GM19193 (cell line): ENCODE measurements around the gene CRIP1.

Source experiments
- POLR2A ChIP-seq: IDR thresholded peaks from 4 replicates; pipeline ENCODE4 v1.6.1; 2011; ENCODE audit not compliant: insufficient read depth, insufficient read length; ENCODE audit errors: extremely low read depth

Gene CRIP1

DNA sequence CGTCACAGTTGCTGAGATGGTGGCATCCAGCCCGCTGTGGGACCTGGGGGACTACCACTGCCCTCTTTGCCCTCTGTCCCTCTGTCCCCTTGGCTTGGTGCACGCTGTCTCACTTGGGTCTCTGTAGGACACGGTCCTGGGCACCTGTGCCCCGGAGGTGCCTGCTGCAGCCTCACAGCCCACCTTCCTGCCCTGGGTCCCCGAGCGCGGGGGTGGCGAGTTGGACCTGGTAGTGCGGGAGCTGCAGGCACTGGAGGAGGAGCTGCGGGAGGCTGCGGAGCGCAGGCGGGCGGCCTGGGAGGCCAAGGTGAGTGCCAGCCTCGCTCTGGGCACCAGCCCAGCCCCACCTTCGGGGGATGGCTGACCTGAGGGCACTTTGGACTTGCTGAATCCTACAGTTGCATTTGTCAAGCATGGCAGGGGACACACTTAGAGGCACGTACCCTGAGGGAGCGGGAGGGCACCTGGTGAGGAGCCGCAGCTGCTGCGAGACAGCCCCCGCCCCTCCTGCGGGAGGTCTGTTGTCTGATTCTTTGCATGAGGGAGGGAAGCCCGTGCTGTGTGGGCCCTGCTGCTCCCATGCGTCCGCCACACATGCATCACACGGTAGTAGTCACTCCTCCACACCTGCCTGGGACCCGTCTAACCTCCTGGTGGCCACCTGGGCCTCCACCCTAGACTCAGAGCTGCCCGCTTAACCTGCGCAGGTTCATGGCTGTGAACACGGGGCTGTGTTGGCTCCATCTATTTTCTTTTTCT is 11.2 kb downstream of the CRIP1 start:
- no peak for TF ChIP-seq POLR2A

DNA sequence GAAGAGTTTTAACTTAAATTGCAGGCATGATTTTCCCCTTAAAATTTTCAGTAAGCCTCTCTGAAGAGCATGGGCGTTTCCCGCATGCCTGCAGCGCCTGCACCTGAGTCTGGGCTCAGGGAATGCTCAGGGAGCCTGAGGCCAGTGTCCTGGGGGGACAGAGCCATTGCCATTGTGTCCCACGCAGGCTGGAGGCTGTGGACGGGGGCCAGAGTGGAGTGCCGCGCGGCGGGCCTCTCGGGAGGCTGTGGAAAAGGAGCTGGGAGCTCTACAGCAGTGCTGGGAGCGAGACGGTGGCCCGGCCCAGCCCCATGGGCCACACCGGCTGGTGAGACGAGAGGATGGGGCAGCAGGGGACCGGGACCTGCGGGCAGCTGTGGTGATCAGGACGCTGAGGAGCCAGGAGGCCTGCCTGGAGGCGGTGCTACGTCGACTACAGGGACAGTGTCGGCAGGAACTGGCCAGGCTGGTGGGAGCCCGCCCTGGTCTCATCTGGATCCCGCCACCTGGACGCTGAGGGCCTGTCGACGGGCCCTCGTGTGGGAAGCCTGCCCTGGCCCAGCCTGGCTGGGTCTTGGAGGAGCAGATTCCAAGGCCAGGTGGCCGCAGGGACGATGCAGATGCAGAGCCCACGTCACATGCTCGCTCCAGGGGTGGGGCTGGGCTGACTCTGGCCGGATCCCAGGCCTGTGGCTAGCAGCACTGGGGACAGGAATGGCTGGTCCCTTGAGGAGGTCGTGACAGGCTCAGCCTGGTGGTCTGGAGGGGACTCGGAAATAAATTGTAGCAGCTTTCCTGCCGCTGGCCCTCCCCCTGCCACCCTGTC is 12.0 kb downstream of the CRIP1 start:
- TF ChIP-seq POLR2A = no peak

DNA sequence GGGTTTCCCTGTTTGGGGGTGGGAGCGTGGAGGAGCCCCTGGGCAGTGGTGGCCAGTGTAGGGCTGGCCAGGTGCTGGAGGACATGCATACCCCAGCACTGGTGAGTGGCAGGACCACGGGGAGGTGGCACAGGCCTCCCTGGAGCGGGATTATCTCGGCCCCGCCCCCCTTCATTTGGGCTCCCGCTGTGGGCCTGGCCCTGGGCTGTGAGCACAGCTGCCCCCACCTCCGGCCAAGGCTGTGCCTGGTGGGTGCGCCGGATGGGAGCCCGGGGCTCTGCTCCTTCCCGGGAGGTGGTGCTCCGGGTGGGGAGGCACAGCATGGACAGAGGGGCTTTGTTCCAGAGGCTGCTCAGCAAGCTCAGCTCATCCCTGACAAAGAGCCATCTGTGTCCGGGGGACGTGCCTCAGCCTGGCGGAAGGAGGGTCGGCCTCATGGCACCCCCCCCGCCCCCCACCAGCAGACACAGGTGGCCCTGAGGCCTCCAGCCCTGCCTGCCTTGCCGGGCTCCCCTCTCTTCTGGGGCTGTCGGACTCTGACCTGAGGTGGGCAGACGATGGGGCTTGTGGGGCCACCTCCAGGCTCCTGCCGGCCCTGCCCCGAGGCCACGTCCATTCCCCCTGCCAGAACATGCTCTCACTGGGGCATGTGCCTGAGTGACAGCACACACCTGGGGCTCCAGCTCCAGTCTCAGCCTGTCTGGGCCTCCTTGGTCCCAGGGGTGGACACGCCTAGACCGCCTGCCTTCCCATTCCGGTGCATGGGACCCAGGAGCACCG is 12.8 kb downstream of the CRIP1 start:
- TF ChIP-seq POLR2A = no peak

DNA sequence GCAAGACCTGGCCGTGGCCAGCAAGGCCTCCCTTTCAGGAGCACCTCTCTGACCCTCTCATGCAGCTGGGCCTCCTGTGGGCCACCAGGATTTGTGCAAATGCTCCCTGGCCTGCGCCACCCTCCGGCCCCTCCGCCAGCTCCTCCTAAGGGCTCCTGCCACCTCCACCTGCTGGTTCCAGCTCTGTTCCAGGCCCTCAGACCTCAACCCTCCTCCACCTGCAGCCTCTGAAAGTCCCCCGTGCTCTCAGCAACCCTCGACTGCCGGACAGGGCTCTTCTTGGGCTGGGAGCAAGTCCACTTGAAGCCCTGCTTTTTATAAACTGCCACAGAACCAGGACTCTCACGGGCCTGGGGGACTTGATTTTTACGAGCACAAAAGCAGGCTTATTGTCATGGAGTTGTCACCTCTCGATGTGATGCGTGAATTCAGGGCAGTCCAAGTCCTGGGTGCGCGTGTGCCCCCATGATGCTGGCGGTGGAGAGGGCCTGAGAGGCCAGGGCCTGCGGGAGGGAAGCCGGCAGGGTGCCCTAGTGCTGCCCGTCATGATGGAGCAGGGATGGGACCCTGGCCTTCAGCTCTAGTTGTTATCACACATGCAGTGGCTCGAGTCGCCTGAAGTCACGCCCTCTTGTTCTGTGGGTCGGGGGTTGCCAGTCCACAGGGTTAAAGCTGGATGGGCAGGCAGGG is 13.5 kb downstream of the CRIP1 start:
- TF ChIP-seq POLR2A = no peak

DNA sequence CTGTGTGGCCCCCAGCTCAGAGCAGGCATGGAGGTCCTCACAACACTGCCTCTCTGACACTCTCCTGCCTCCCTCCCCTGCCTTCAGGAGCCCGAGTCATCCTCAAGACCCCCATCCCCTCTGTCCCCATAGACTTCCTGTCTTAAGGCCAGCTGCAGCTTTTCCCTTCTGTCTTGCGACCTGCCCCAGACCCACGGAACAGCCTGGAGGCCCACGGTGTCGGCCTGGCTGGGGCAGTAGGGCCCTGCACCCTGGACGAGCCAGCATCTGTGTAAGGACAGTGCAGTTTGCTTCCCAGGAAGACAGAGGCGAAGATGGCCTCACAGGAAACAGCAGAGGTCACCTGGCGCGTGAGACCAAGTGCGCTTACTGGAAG is 14.0 kb downstream of the CRIP1 start:
- no peak for TF ChIP-seq POLR2A

DNA sequence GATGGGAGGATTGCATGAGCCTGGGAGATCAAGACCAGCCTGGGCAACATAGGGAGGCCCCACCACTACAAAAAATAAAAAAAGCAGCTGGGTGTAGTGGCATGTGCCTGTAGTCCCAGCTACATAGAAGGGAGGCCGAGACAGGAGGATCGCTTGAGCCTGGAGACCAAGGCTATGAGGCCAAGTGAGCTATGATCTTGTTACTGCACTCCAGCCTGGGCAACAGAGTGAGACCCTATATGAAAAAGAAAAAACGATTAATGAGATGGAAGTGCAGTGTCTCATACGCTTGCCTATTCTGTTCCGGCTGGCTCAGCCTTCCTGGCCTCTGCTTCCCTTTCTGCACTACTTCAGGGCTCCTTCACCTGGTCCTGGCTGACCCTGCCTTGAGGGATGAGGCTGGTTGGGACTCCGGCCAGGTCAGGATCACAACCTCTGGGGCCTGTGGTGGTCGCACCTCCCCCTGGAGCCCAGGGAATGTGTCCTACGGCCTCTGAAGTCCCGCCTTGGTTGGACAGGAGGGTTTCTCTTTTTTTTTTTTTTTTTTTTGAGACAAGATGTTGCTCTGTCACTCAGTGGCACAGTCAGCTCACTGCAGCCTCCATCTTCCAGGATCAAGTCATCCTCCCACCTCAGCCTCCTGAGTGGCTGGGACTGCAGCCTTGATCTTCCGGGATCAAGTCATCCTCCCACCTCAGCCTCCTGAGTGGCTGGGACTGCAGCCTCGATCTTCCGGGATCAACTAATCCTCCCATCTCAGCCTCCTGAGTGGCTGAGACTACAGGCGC is 15.0 kb downstream of the CRIP1 start:
- TF ChIP-seq POLR2A = no peak

DNA sequence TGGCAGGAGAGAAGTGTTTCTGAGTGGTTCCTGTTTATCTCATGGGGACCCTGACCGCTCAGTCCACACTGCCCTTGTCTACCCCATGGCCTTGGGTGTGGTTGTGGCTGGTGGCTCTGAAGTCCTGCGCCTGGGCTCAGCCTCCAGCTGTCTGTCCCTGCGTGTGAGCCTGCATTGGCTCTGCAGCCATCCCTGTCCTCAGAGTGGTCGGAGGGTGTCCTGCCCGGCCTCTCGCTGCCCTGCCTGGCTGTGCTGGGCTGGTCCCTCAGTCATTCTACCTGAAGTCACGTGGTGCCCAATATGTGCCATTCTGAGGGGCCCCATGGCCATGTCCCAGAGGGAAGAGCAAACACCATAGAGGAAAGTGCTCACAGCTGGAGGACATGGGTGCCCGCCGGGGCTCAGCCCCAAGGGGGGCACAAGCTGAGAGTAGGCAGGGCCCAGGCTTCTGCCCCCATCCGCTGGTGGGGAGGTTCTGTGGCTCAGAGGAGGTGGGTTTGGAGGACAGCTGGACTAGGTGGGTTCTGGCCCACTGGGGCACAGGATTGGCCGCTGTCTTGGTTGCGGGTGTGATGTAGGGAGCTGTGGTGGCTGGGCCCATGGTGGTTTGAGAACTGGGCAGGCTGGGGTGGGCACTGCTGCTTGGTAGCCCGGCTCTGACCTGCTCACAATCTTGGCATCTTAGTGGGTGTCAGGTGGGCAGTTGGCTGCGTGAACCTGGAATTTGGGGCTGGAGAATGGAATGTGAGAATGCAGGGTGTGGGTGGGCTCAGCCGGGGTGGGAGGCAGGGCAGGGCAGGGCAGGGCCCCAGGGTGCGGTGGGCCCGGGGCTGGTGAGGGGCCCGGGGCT is 16.0 kb downstream of the CRIP1 start:
- no peak for TF ChIP-seq POLR2A

DNA sequence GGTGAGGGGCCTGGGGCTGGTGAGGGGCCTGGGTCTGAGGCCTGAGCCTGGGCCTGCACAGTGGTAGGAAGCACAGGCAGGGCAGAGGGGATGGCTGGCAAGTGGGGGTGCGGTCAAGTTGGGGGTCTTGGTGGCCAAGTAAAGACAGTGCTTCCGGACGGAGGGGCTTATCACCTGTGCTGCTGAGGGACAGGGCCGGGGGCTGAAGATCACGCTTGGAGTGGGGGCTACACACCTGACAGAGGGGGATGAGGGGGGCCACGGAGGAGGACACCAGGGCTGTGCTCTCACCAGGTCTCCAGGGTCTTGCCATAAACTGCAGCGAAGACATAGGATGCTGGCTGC is 16.6 kb downstream of the CRIP1 start:
- TF ChIP-seq POLR2A = no peak

DNA sequence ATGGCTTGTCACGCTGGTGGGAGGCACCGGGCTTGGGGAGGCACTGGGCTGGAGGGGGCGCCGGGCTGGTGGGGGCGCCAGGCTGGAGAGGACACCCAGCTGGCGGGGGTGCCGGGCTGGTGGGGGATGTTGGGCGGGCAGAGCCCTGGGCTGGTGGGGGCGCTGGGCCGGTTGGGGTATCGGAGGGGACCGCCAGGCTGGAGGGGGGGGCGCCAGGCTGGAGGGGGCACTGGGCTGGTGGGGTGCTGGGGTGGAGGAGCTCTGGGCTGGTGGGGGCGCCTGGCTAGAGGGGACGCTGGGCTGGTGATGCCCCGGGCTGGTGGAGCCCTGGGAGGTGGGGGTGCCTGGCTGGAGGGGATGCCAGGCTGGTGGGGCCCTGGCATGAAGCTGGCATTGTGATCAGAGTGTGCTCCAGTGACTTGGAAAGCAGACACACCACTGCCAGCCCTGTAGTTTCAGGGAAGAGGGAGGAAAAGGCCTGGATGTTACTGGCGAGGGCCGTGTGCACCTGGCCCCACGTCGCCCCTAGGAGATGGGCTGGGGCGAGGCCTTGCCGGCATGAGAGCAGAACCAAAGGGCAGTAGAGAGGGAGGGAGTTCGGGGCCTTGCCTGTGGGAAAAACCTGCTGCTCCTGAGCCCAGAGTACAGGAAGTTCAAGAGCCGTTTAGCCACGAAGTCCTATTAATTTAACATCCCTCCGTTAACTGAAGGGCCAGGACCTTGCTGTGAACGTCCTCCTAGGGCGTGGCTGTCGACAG is 17.4 kb downstream of the CRIP1 start:
- no peak for TF ChIP-seq POLR2A

DNA sequence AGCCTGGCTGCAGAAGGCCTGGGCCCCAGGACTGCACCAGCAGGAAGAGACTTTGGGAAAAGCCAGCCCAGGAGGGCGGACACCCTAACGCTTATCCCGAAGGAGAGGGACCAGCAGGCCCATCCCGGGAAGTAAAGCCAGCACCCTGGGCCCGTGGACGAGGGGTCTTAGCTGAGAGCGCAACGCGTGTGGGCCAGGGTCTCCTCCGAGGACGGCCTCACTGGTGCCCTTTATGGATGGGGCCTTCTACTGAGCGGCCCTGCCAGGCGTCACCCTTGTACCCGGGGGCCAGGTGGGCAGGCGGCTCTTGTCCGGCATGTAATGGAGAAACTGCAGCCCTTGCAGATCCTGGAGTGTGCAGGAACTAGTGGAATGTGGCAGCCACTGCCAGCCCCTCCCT is 18.4 kb downstream of the CRIP1 start:
- TF ChIP-seq POLR2A = no peak

DNA sequence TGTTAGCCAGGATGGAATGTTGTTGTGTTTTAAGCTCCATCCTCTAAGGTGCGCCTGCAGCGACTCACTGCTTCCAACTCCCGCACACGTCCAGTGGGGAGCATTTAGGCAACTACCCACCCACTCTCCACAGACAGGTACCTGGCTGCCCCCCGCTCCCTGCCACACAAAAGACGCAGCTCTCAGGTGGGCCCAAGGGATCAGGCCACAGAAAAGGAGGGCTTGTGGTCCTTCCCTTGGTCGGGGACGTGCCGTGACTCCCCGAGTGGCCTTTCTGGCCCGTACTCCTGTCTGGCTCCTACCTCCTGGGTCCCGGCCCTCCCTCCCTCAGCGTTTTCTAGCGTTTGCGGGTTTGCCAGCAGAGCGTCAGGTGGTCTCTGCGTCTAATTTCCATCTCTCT is 20.6 kb downstream of the CRIP1 start:
- TF ChIP-seq POLR2A = no peak

DNA sequence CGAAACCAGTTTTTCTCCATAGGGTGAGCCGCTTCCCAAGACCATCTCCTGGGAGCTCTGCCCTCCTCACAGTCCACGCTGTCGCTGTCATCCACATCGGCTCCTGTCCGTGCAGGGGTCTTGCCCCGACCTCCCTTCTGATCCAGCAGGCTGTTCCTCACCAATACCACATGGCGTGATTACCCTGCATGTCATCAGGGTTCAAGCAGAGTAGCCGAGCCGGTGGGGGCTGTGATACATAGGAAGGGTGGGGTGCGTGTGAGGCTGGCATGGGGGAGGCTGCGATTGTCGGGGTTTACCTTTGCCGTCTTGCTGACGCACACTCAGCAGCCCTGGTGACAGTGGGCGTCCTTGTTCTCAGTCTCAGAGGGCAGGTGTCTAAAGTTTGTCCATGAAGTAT is 21.4 kb downstream of the CRIP1 start:
- no peak for TF ChIP-seq POLR2A

DNA sequence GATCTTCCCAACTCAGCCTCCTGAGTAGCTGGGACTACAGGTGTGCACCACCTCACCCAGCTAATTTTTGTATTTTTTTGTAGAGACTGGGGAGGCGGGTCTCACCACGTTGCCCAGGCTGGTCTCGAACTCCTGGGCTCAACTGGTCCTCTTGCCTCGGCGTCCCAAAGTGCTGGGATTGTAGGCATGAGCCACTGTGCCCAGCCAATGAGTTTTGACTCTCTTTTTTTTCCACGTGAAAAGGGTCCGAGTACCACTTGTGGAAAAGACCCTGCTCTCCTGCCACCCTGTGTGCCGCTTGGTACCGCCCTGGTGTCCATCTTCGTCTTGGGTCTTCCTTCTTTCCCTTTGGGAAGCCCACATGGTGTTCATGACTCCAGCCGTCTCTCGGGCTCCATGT is 21.9 kb downstream of the CRIP1 start:
- no peak for TF ChIP-seq POLR2A

DNA sequence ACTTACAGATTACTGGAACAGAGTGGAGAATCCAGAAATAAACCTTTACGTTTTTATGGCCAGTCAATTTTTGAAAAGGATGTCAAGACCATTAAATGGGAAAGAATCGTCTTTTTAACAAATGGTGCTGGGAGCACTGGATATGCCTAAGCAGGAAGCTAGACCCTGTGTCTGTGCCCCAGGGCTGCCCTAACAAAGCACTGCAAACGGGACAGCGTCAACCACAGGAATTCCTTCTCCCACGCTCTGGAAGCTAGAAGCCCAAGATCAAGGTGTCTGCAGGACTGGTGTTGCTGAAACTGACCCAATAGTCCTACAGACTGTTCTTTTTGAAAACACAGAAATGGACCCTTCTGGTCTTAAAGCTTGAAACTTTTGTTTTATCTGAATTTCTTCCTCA is 30.4 kb downstream of the CRIP1 start:
- no peak for TF ChIP-seq POLR2A
